Thyroid gland (tissue), 4 donors: ENCODE results near the gene SYCP3. TPM values are rescaled to one million over a fixed set of nuclear protein-coding genes. Genes with fewer than 3 reads are reported as not detected.
"Not testable (repeated sequence)": the region's sequence is repeated elsewhere in the genome, so short reads cannot be mapped to it uniquely, and the experiment has no call there.

Source experiments
- DNase-seq, 2 donors: peaks; one replicate each; pipeline ENCODE4 v3.0.0-alpha.2; 2019
- H3K27ac ChIP-seq, 3 donors: fragments of 200-600 bp; sonication (generic); 1 replicate in 2 of 3; 2 replicates in 1 of 3; pipeline ENCODE4 v1.5.1; 2016 to 2019; ENCODE audit warnings: mild to moderate bottlenecking in 1 of 3, moderate library complexity in 1 of 3
- H3K27me3 ChIP-seq: fragments of 200-600 bp; sonication (generic); one replicate; pipeline ENCODE4 v1.5.1; 2019
- H3K36me3 ChIP-seq, 2 donors: fragments of 200-600 bp; sonication (generic); one replicate each; pipeline ENCODE4 v1.5.1; 2016 to 2019
- H3K4me1 ChIP-seq, 2 donors: fragments of 200-600 bp; sonication (generic); one replicate each; pipeline ENCODE4 v1.5.1; 2017 to 2019
- H3K4me3 ChIP-seq, 3 donors: fragments of 200-600 bp; sonication (generic); replicated peaks in 1 of 3; 1 replicate in 2 of 3; 2 replicates in 1 of 3; pipeline ENCODE4 v1.5.1; 2016; ENCODE audit warnings: mild to moderate bottlenecking in 1 of 3
- H3K9me3 ChIP-seq: fragments of 200-600 bp; sonication (generic); one replicate; pipeline ENCODE4 v1.5.1; 2017
- CTCF ChIP-seq, 6 experiments: fragments of 200-600 bp in 3 of 6; fragments of 450-650 bp in 3 of 6; sonication (generic) in 3 of 6; IDR thresholded peaks; one replicate each; pipeline ENCODE4 v1.5.1; 2016 to 2019; ENCODE audit warnings: antibody characterized with exemption in 6 of 6, mild to moderate bottlenecking in 2 of 6, inconsistent platforms in 1 of 6, moderate library complexity in 1 of 6
- POLR2A ChIP-seq, 2 donors: fragments of 450-650 bp; IDR thresholded peaks; one replicate each; pipeline ENCODE4 v1.6.1; 2017; ENCODE audit warnings: antibody characterized with exemption in 2 of 2, mild to moderate bottlenecking in 2 of 2, moderate library complexity in 1 of 2
- WGBS, 2 donors: methylation state at CpG; one replicate each; pipeline ENCODE4 v1.1.5; 2017; 5-methylcytosine and 5-hydroxymethylcytosine counted together
- intact Hi-C: fragments of 100-400 bp; cut with DNase I; formaldehyde crosslinking; loops from one replicate; pipeline ENCODE4 v1.15.1; 2023
- total RNA-seq, 4 donors: library from RNA; depleted of rRNA; stranded (reverse); fragments of >200 nt; gene quantifications; one replicate each; pipeline ENCODE4 v1.2.3, GENCODE V29; 2016

The SYCP3 gene
- total RNA-seq, 4 donors from 2014 or later: 0.67 TPM; not detected in 3

GRCh38 chr12:101691503-101692096 lies 47.7 kb downstream of the SYCP3 start:
- intact Hi-C loops: no loop called here
- H3K27me3 ChIP-seq: no peaks in the 10 kb centered on the region
- H3K9me3 ChIP-seq: no peaks in the 10 kb centered on the region
- no peaks in the 10 kb centered on the region for H3K36me3 ChIP-seq
- TF ChIP-seq POLR2A (IDR thresholded peaks at IDR 0.05) (no peak), CTCF (IDR thresholded peaks at IDR 0.05) (no peak)
- no peak for DNase-seq
- peaks cover 6% of the 10 kb centered on the region in 2 donors for H3K4me1 ChIP-seq
- H3K4me3 ChIP-seq: no peak overlapping the region
- H3K27ac ChIP-seq: no peak overlapping the region
- 94 to 98% methylated on average over 1 of the region's 1 CpG for WGBS, 2 donors

- WGBS, 2 donors: 58 to 65% methylated on average over 3 of the region's 3 CpGs
- Histone ChIP-seq H3K4me3 (no peak overlapping the region), H3K9me3 (no peaks in the 10 kb centered on the region), H3K4me1 (no peaks in the 10 kb centered on the region), H3K27me3 (no peaks in the 10 kb centered on the region), H3K36me3 (no peaks in the 10 kb centered on the region), H3K27ac (no peak overlapping the region)
- no peak for DNase-seq
- TF ChIP-seq CTCF (IDR thresholded peaks at IDR 0.05): no peak
- no peak for TF ChIP-seq POLR2A (IDR thresholded peaks at IDR 0.05)
- intact Hi-C loops: no loop called here
Measured at GRCh38 chr12:101690544-101691098, 48.6 kb downstream of the SYCP3 start.

GRCh38 chr12:101686176-101686575 lies 53.1 kb downstream of the SYCP3 start:
- H3K4me1 ChIP-seq: peaks cover 0 to 6% of the 10 kb centered on the region in 2 donors
- no peak overlapping the region for H3K4me3 ChIP-seq
- no peak overlapping the region for H3K27ac ChIP-seq
- DNase-seq: no peak
- H3K36me3 ChIP-seq: no peaks in the 10 kb centered on the region
- H3K27me3 ChIP-seq: no peaks in the 10 kb centered on the region
- no peaks in the 10 kb centered on the region for H3K9me3 ChIP-seq
- intact Hi-C loops: no loop called here
- WGBS, 2 donors: 81 to 96% methylated on average over 1 of the region's 1 CpG
- no peak for TF ChIP-seq CTCF (IDR thresholded peaks at IDR 0.05)
- TF ChIP-seq POLR2A (IDR thresholded peaks at IDR 0.05): no peak

GRCh38 chr12:101685092-101685491 lies 54.2 kb downstream of the SYCP3 start:
- intact Hi-C loops: no loop called here
- Histone ChIP-seq H3K9me3 (no peaks in the 10 kb centered on the region), H3K27ac (no peak overlapping the region), H3K4me3 (no peak overlapping the region), H3K36me3 (no peaks in the 10 kb centered on the region), H3K4me1 (peaks cover 0 to 6% of the 10 kb centered on the region in 2 donors), H3K27me3 (no peaks in the 10 kb centered on the region)
- TF ChIP-seq CTCF (IDR thresholded peaks at IDR 0.05): no peak
- TF ChIP-seq POLR2A (IDR thresholded peaks at IDR 0.05): no peak
- no peak for DNase-seq
- WGBS, 2 donors: 83 to 85% methylated on average over 1 of the region's 1 CpG

- H3K4me3 ChIP-seq, H3K27ac ChIP-seq, DNase-seq, H3K9me3 ChIP-seq, H3K4me1 ChIP-seq, H3K36me3 ChIP-seq, H3K27me3 ChIP-seq, intact Hi-C loops: not testable (repeated sequence)
- WGBS, 2 donors: 82 to 83% methylated on average over 6 of the region's 6 CpGs
Measured at GRCh38 chr12:101681627-101682026, 57.6 kb downstream of the SYCP3 start.
